Kidney glomerular epithelial cell (primary cell): ENCODE results near the gene TEKTIP1.
"Not testable (repeated sequence)": the region's sequence is repeated elsewhere in the genome, so short reads cannot be mapped to it uniquely, and the experiment has no call there.

ENCODE experiments used
- DNase-seq: peaks from one replicate; lab custom pipeline; 2025; lab: John Stamatoyannopoulos, UW

Gene TEKTIP1

GRCh38 chr19:3523361-3524077 is 15.5 kb upstream of the TEKTIP1 start:
- no peak for DNase-seq

GRCh38 chr19:3524078-3524842 is 14.7 kb upstream of the TEKTIP1 start:
- no peak for DNase-seq

- DNase-seq = no peak
Observed at GRCh38 chr19:3524904-3525451, 14.0 kb upstream of the TEKTIP1 start.

- no peak for DNase-seq
Observed at GRCh38 chr19:3526507-3527237, 12.3 kb upstream of the TEKTIP1 start.

DNA sequence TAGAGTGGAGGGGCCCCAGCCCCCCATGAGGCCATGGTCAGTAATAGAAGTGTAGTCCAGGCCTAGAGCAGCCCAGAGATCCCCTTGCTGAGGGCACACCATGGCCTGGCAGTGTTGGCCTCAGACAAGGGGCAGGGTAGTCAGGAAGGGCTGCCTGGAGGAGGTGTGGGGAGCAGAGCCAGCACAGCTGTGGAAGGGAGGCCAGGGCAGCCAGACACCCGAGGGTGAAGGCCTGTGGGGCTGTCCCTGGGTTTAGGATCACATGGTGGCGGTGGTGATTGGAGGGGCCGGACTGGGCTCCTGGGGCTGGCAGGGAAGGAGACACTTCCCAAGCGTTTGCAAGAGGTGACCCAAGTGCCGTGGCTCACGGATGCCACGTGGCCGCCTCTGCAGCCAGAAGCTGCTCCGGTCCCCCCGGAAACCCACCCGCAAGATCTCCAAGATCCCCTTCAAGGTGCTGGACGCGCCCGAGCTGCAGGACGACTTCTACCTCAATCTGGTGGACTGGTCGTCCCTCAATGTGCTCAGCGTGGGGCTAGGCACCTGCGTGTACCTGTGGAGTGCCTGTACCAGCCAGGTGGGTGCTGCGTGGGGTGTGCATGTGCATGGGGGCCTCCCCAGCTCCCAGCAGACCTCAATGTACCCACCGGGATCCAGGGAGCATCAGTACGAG is 11.6 kb upstream of the TEKTIP1 start:
- DNase-seq = no peak

DNA sequence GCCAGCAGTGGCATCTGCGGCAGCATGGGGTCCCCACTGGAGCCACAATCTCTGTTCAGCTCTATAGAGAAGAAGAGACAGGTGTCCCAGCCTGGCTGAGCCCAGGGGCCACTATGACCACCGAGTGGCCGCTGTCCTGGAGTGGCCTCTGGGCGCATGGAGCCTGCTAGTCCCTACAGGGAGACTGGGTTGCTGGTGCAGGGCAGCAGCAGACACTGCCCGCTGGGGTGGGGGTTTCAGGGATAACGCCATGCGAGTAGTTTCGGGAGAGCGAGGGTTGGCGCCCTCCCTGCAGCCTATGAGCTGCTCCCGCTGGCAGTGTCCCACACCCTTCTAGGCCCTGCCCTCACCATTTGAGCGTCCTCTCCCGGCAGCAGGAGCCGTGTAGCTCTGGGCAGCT is 10.9 kb upstream of the TEKTIP1 start:
- no peak for DNase-seq

DNA sequence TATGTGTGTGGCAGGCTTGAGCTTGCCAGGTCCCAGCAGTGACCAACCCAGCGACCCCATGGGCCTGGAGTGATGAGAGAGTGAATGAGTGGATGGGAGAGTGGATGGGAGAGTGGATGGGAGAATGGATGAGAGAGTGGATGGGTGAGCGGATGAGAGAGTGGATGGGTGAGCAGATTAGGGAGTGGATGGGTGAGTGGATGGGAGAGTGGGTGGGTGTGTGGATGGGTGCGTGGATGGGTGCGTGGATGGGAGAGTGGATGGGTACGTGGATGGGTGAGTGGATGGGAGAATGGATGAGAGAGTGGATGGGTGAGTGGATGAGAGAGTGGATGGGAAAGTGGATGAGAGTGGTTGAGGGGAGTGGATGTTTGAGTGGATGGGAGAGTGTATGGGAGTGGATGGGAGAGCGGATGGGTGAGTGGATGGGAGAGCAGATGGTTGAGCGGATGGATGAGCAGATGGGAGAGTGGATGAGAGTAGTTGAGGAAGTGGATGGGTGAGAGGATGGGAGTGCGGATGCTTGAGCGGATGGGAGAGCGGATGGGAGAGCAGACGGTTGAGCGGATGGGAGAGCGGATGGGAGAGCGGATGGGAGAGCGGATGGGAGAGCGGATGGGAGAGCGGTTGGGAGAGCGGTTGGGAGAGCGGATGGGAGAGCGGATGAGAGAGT is 10.3 kb upstream of the TEKTIP1 start:
- DNase-seq = no peak

- not testable (repeated sequence) for DNase-seq
Observed at GRCh38 chr19:3529299-3529698, 9.7 kb upstream of the TEKTIP1 start.

DNA sequence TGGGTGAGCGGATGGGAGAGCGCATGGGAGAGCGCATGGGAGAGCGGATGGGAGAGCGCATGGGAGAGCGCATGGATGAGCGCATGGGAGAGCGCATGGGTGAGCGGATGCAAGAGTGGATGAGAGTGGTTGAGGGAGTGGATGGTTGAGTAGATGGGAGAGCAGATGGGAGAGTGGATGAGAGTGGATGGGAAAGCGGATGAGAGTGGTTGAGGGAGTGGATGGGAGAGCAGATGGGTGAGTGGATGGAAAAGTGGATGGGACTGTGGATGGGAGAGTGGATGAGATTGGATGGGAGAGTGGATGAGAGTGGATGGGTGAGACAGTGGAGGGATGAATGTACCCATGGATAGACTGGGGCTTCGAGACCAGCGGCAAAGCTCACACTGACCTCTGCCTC is 8.6 kb upstream of the TEKTIP1 start:
- DNase-seq = no peak

DNA sequence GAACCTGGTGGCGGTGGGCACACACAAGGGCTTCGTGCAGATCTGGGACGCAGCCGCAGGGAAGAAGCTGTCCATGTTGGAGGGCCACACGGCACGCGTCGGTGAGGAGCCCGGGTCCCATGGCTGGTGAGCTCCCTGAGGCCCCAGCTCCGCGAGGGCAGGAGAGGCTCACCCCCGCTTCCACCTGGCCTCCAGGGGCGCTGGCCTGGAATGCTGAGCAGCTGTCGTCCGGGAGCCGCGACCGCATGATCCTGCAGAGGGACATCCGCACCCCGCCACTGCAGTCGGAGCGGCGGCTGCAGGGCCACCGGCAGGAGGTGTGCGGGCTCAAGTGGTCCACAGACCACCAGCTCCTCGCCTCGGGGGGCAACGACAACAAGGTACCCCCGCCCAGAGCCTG is 7.3 kb upstream of the TEKTIP1 start:
- DNase-seq = no peak

- no peak for DNase-seq
Observed at GRCh38 chr19:3532154-3532786, 6.7 kb upstream of the TEKTIP1 start.

GRCh38 chr19:3533033-3533432 is 5.9 kb upstream of the TEKTIP1 start:
- DNase-seq = no peak

GRCh38 chr19:3533563-3534216 is 5.3 kb upstream of the TEKTIP1 start:
- no peak for DNase-seq

DNA sequence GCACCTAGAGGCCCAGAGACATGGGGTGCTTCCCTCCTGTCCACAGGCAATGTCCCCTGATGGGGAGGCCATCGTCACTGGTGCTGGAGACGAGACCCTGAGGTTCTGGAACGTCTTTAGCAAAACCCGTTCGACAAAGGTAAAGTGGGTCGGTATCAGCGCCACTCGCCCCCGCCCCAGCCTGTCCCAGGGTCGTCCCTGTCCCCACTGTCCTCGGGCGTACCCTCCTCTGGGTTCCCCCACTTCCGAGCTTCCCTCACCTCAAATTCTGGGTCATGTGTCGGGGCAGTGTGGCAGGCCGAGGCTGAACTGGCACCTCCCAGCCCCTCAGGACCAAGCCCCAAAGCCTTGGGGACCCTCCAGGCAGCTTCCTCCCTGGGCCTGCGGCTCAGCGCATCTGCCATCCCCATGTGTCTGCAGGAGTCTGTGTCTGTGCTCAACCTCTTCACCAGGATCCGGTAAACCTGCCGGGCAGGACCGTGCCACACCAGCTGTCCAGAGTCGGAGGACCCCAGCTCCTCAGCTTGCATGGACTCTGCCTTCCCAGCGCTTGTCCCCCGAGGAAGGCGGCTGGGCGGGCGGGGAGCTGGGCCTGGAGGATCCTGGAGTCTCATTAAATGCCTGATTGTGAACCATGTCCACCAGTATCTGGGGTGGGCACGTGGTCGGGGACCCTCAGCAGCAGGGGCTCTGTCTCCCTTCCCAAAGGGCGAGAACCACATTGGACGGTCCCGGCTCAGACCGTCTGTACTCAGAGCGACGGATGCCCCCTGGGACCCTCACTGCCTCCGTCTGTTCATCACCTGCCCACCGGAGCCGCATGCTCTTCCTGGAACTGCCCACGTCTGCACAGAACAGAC is 4.4 kb upstream of the TEKTIP1 start:
- no peak for DNase-seq

DNA sequence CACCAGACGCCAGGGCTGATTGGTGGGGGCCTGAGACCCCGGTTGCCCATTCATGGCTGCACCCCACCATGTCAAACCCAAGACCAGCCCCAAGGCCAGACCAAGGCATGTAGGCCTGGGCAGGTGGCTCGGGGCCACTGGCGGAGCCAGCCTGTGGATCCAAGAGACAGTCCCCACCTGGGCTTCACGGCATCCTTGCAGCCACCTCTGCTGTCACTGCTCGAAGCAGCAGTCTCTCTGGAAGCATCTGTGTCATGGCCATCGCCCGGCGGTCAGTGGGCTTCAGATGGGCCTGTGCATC is 3.8 kb upstream of the TEKTIP1 start:
- no peak for DNase-seq

- no peak for DNase-seq
Observed at GRCh38 chr19:3535563-3535965, 3.4 kb upstream of the TEKTIP1 start.

GRCh38 chr19:3535981-3536380 is 3.0 kb upstream of the TEKTIP1 start:
- DNase-seq = no peak

- no peak for DNase-seq
Observed at GRCh38 chr19:3536429-3537100, 2.4 kb upstream of the TEKTIP1 start.

DNA sequence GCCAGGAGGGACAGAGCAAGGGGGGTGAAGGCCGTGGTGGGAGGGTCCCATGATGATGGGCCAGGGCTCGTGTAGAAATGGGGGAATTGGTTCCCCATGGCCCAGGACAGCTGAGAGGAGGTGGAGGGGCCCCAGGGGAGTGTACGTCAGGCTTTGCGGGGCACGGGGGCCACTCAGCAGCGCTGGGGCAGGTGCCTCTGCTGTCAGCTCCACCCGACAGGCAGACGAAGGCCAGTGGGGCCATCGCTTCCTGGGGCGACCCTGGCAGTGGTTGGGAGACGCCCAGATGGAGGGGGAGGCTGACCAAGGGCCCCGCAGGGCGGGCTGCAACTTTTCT is 1.9 kb upstream of the TEKTIP1 start:
- no peak for DNase-seq
